GM21529 (cell line): Measurements from ENCODE around the gene DPP6.

Experiments used
- ATAC-seq: cut with Tn5 transposase; IDR thresholded peaks from one replicate; pipeline ENCODE4 v1.9.1; 2021; ENCODE audit not compliant: unreplicated experiment

DPP6 gene

DNA sequence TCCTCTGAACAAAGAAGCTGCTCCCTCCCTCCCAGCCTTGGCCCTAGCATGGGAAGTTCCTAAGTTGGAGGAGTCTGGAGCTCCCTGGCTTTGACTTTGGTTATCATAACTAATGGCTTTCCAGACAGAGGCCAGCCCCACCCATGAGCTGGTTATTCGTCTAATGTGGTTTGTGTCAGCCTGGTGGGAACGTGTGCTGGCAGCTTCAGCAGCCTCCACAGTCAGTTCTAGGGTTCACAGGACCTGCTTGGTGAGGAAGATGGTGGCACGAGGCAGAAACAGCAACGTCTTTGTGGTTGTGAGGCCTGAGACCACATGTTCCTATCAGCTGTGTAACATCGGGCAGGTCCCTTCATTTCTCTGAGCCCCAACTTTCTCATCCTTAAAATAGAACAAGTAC is 847.7 kb downstream of the DPP6 start:
- no peak for ATAC-seq

- no peak for ATAC-seq
These were observed 850.4 kb downstream of the DPP6 start for GRCh38 chr7:154902600-154903082.

- ATAC-seq, result no peak
These were observed 851.0 kb downstream of the DPP6 start for GRCh38 chr7:154903083-154903731.

DNA sequence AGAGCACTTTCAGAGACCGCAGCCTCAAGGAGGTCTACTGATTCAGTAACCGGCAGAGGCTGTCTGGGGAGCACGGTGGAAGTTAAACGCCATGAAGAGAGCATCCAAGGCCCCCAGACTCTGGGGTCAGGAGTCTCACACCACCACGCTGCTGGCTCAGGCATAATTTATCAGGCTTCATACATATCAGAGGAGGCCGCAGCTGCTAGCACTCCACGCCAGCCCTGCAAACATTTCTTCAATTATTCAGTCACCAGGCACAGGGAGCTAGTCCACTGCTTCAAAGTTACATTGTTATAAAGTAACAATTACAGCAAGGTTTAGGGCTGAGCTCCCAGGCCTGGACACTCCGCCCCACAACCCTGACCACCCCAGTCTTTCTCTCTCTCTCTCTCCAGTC is 852.9 kb downstream of the DPP6 start:
- ATAC-seq, result no peak

GRCh38 chr7:154905615-154906014 is 853.4 kb downstream of the DPP6 start:
- ATAC-seq, result no peak

GRCh38 chr7:154906201-154906600 is 854.0 kb downstream of the DPP6 start:
- ATAC-seq, result no peak

DNA sequence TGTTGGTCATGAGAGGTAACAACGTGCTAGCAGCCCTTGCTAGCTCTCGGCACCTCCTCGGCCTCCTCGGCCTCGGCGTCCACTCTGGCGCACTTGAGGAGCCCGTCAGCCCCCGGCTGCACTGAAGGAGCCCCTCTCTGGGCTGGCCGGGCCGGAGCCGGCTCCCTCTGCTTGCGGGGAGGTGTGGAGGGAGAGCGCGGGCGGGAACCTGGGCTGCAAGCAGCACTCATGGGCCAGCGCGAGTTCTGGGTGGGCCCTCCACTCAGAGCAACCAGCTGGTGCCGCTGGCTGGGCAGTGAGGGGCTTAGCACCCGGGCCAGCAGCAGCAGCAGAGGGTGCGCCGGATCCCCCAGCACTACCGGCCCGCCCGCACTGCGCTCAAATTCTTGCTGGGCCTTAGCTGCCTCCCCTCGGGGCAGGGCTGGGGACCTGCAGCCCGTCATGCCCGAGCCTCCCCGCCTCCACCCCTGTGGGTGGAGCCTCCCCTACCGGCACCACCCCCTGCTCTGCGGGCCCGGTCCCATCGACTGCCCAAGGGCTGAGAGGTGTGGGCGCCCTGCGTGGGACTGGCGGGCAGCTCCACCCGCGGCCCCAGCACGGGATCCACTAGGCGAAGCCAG is 854.6 kb downstream of the DPP6 start:
- no peak for ATAC-seq

DNA sequence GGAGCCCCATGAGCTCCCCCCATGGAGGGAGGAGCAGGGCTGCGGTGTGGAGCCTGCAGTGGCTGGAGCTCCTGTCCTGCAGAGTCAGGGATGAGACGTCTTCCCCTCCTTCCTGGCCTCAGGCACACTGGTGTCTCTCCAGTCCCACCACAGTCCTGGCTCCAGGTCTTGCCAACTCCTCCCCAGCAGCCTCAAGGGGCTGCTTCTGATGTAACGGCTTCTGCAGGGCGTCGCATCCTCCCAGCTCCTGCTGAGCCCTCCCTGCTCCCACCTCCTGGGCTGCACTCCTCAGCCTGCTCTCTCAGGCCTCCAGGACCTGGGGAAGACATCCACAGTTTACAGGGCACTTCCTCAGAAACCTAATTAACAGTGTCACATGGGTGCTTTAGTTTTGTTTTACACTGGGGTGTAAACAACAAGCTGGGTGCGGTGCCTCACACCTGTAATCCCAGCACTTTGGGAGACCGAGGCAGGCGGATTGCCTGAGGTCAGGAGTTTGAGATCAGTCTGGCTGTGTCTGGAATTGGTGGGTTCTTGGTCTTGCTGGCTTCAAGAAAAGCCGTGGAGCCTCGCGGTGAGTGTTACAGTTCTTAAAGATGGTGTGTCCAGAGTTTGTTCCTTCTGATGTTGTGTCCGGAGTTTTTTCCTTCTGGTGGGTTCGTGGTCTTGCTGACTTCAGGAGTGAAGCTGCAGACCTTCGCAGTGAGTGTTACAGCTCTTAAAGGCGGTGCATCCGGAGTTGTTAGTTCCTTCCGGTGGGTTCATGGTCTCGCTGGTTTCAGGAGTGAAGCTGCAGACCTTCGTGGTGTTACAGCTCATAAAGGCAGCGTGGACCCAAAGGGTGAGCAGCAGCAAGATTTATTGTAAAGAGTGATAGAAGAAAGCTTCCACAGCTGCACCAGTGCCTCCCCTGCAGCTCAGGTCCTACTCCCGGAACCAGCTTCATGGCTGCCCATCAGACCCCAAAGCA is 855.7 kb downstream of the DPP6 start:
- ATAC-seq, result no peak

- ATAC-seq, result no peak
These were observed 857.3 kb downstream of the DPP6 start for GRCh38 chr7:154909241-154910105.

- no peak for ATAC-seq
These were observed 857.9 kb downstream of the DPP6 start for GRCh38 chr7:154910125-154910524.

DNA sequence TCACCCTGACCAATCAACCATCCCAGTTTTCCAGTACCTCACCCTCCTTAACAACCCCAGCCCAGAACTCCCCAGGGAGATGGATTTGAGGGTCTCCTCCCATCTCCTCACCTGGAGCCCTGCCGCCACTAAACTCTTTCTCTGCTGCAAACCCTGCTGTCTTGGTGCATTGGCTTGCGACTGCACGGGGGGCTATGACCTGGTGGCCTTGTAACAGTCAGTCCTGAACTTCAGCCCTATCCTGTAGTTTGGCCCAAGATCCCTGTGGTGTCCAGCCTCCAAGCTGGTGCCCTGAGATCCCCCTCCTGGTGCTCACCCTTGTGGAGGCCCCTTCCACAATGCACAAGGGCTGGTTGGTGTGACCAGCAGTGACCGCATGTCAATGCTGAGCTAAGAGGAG is 858.8 kb downstream of the DPP6 start:
- ATAC-seq, result no peak

GRCh38 chr7:154911411-154911810 is 859.2 kb downstream of the DPP6 start:
- no peak for ATAC-seq

DNA sequence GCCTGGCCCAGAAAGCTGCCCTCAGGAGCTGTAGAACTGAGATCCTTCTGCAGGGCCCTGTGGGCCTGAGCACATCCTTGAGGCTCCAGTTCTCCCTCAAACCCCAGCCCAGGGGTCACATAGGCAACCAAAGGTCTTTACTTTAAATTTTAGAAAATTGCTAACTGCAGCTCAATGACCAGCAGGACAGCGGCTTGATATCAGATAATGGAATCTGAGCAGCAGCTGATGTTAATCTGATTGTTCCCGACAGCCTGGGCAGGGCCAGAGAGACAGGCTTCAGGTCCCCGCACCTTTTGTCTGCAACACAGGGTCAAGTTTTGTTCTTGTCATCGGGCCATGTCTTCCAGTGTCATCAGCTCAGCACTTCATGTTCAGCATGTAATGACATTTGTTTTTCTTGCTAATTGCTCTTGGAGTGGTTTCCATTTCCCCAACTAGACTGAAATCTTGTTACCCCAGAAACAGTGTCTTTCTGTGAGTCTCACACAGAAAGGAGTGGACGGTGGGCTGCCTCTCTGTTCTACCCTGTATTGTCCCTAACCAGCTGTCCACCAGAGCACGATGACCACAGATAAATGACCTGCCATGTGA is 859.8 kb downstream of the DPP6 start:
- no peak for ATAC-seq

DNA sequence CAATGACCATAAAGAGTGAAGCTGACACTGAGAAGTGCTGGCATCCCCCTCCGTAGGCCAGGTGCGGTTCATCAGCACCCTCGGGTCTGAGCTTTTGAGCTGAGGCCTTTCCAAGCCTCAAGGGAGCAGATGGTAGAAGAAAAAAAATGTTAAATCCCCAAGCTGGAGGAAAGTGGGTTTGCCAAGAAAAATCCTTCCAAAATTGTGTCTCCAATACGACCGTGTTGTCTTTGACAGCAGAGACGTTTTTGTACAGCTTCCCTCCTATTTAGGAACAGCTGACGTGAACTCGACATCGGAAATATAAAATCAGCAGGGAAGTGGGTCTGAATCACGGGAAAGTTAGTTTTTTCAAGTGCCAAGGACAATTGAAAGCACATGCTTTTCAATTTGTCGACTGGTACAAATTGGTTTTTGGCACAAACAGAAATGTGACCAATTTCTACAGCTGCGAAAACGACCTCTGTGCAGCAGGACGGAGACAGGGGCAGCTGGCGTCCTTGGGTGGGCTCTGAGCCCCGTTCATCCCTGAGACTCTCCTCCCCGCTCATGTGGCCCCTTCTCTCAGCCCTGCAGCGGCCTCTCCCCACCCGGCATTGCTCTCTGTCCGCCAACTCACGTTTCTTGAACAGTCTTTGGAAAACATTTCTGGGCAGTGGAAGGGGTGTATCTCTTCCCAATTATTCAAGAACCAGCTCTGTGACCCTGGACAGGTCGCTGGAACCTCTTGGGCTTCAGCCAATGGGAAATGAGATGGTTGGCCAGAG is 860.9 kb downstream of the DPP6 start:
- no peak for ATAC-seq

GRCh38 chr7:154913638-154914307 is 861.6 kb downstream of the DPP6 start:
- ATAC-seq, result peak; percentile 95

DNA sequence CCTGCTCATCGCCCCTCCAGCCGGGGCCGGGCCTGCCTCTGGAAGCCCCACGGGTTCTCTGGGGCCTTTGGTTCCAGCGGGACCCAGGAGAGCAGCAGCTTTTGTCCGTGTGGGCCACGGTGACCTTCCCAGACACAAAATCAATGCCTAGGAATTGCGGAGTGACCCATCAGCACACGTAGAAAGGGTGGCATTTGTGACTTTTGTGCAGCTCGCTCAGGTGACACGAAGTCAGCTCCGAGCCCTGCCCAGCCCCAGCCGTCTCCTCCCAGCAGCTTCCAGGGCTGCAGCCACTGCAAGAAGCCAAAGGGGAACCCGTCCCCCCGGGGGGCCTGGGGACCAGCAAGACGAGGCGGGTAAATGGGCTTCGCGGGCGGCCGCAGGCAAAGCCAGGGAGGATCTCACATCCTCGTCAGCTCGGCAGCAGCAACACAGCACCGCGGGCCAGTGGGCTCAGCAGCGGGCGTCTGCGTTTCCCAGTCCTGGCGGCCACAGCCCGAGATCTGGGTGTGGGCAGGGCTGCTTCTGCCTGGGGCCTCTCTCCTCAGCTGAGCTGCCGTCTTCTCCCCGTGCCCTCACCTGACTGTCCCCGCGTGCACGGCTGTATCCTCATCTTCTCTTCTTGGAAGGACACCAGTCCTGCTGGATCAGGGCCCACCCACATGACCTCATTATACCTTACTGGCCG is 862.3 kb downstream of the DPP6 start:
- ATAC-seq, result peak; percentile 3

- ATAC-seq, result no peak
These were observed 862.8 kb downstream of the DPP6 start for GRCh38 chr7:154914996-154915380.

DNA sequence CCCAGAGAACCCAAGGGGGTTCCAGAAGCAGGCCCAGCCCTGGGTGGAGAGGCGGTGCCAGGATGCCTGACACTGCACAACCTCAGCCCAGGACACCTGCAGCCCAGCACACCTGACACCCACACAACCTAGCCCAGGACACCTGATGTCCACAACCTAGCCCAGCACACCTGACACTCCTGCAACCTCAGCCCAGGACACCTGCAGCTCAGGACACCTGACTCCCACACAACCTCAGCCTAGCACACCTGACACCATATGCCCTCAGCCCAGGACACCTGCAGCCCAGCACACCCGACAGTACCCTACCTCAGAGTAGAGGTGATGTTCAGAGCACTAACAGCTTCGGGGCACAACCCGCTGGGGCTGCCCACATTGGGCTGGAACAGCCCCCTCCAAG is 863.4 kb downstream of the DPP6 start:
- ATAC-seq, result no peak

GRCh38 chr7:154916381-154916780 is 864.2 kb downstream of the DPP6 start:
- ATAC-seq, result no peak
